NCI-H774 (cell line): ENCODE data around the gene ENG.
A peak's percentile ranks its signal among the peaks of the same experiment; 100 is the strongest.
"Not testable (repeated sequence)": the region's sequence is repeated elsewhere in the genome, so short reads cannot be mapped to it uniquely, and the experiment has no call there.

Experiments
- DNase-seq: peaks from one replicate; lab custom pipeline; 2025; lab: John Stamatoyannopoulos, UW

ENG gene

DNA sequence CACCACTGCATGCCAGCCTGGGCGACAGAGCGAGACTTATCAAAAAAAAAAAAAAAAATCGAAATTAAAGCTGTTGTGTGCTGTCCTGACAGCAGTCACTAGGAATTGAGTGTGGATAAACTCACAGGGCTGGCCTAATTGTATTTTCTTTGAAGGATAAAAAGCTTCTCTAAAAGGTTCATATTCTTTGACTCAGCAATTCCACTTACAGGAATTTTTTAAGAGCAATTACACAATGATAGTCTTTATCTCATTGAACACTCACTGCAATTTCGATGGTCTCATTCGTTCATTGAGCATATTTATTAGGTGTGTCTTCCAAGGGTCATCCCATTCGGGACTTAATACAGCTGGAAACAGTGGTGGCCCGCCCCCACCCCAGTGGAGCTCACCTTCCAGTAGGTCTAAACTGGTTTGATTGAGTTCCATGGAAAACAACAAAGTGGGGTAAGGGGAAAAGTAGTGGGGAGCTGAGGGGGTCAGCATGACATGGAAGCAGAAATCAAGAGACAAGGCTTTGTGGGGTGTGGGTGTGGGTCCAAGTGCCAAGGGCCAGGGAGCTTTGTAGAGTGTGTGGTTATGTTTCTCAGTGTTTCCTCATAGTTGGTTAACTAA lies 61.9 kb downstream of the ENG start:
- no peak for DNase-seq

DNA sequence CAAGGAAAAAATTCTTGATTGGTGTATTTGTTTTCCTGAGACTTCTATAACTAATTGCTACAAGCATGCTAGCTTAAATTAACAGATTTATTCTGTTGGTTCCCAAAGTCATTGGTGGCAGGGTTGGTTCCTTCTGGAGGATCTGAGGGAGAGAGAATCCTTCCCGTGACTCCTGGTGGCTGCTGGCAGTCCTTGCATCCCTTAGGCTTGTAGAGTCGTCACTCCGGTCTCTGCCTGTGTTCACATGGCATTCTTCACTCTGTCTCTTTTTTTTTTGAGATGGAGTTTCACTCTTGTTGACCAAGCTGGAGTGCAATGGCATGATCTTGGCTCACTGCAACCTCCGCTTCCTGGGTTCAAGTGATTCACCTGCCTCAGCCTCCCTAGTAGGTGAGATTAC lies 63.4 kb downstream of the ENG start:
- no peak for DNase-seq

DNA sequence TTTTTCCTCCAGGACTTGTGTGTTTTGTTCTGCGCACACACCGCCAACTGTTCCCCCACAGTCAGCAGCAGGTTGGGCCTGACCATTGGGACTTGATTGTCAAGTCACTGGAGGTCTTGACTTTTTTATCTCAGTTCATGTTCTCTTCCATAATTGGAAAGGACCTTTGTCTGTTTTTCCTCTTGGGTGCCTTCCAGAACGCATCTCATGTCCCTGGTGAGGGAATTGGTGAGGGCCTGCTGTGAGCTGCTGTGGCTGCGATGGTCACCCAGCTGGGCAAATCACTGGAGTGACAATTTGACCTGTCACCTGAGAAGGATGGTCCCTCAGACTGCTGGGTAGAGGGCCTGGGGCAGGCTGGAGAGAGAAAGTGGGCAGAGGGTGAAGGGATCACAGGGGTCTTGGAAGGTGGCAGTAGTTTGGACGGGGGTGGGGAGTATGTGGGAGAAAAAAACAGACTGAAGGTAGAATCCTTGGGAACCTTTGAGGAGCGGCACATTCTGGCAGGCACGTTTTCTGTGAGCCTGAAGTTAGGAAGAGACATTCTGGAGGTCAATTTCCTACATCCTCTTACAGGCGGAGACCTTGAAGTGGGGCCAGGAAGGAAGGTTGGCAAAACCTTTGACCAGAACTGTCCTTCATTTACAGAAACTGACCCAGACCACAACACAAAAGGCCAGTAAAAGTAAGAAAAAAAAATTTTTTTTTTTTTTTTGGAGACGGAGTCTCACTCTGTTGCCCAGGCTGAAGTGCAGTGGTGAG lies 64.2 kb downstream of the ENG start:
- DNase-seq: no peak

DNA sequence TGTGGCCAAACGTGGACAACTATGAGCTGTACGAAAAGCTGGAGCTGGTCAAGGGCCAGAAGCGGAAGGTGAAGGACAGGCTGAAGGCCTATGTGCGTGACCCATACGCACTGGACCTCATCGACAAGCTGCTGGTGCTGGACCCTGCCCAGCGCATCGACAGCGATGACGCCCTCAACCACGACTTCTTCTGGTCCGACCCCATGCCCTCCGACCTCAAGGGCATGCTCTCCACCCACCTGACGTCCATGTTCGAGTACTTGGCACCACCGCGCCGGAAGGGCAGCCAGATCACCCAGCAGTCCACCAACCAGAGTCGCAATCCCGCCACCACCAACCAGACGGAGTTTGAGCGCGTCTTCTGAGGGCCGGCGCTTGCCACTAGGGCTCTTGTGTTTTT lies 65.3 kb downstream of the ENG start:
- no peak for DNase-seq

- no peak for DNase-seq
These were observed 66.0 kb downstream of the ENG start for GRCh38 chr9:127788337-127789011.

GRCh38 chr9:127786773-127787104 lies 67.7 kb downstream of the ENG start:
- no peak for DNase-seq

DNA sequence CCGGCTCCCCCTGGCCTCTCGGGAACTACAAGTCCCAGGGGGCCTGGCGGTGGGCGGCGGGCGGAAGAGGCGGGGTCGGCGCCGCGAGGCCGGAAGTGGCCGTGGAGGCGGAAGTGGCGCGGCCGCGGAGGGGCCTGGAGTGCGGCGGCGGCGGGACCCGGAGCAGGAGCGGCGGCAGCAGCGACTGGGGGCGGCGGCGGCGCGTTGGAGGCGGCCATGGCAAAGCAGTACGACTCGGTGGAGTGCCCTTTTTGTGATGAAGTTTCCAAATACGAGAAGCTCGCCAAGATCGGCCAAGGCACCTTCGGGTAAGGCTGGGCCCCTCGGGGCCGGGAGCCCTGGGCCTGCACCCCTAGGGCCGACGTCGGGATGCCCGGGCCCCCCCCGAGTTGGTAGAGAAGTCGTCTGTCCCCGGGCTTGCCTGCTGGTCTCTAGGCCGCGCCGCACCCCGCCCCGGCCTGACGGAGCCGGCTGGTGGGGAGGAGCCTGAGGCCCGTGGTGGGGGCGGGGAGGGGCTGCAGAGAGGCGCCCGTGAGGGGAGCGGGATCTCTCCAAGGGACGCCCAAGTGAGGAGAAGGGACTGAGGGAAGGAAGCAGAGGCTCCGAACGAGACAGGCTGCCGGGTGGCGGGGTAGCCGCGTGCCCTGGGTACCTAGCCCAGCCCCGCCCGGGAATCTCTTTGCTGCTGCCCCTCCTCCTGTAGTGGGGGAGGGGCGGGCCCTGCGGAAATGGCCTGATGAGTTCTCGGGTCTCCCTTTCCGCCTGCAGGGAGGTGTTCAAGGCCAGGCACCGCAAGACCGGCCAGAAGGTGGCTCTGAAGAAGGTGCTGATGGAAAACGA lies 68.3 kb downstream of the ENG start, which contains the start of gene CDK9:
CDK9 (plus strand) TSS at position 102 of the 840 bp plus-strand sequence; CDS start at position 217, 115 bp downstream.
- DNase-seq: peak; percentile 93

- DNase-seq: peak; percentile 93
These were observed 69.2 kb downstream of the ENG start for GRCh38 chr9:127785023-127785932.

DNA sequence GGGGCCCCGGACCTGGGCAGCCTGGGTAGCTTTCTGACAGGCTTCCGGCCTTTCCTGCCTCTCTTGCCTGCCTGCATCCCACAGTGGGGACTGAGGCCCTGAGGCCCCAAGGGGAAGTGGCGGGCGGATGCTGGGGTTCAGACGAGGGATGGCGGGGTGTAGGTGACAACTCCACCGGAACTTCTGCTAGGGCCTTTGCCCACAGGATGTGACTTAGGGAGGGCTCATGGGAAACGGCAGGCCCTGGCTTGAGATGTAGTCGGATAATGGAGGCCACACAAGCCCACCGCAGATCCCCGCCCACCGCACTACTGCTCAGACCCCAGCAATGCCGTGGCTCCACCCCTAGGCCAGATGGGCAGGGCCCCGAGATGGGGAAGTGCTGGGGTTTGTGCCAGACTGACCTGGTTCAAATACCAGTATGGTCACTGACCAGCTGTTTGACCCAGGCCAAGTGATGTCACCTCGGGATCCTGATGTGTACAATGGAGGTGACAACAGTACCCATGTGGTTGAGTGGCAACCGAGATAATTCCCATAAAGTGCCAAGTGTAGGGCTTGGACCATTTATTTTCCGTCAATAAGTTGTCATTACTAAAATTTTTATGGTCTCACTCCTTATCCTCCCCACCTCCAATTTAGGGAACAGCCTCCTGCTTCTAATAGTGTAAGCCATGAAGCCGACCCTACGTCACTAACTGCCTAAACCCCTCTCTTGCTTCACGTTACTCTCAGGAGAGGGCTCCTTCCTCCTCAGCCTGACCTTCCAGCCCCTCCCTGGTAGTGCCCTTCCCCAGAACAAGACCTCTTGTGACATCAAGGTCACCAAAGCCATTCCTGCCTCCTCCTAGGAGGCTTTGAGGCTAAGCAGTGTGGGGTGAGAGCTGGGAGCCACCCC lies 71.1 kb downstream of the ENG start:
- DNase-seq: no peak

GRCh38 chr9:127781806-127782205 lies 72.7 kb downstream of the ENG start:
- no peak for DNase-seq

DNA sequence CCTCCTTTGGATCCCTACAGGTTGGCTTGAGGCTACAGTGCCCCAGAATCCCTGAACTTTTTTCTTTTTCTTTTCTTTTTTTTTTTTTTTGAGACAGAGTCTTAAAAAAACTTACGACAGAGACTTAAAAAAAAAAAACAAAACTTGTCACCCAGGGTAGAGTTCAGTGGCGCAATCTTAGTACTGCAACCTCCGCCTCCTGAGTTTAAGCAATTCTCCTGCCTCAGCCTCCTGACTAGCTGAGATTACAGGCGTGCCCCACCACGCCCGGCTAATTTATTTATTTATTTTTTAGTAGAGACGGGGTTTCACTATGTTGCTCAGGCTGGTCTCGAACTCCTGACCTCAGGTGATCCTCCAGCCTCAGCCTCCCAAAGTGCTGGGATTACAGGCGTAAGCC lies 73.5 kb downstream of the ENG start:
- not testable (repeated sequence) for DNase-seq

DNA sequence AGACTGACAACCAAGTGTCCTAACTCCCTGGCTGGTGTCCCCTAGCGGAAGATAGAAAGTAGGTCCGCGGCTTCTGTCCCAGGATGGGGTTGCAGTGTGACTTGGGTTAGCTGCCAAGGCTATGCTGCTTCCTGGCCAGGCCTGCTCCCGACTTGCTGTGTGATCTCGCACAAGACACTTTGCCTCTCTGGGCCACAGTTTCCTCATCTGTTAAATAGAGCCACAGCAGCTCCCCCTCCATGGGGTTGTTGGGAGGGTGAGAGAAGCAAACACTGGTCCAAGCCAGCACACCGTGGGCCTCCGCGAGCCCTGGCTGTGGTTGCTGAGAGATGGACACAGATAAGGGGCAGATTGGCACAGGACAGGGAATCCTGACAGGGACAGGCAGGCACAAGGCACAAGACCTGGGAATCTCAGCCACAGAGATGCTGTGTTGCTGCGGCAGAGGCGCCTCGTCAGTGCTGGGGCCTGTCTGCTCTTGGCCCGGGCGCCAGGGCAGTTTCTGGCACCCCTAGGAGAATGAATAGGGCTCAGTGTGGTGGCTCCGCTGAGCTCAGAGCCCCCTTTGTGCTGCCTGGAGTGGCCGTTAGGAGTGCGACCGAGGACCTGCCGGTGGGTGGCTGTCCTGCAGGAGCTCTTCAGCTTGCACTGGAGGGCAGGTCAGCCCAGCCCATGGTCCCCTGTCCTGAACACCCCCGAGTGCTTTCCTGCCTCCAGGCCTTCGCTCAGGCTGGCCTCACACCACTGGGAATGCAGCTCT lies 74.2 kb downstream of the ENG start:
- no peak for DNase-seq

- DNase-seq: no peak
These were observed 75.1 kb downstream of the ENG start for GRCh38 chr9:127779136-127779981.

GRCh38 chr9:127778280-127779135 lies 76.0 kb downstream of the ENG start, which contains the start of gene SH2D3C:
SH2D3C (minus strand) TSS chr9:127778666; CDS start chr9:127778627, 39 bp downstream.
- no peak for DNase-seq

- no peak for DNase-seq
These were observed 77.0 kb downstream of the ENG start for GRCh38 chr9:127777368-127777980.

- DNase-seq: no peak
These were observed 77.6 kb downstream of the ENG start for GRCh38 chr9:127776924-127777289.
